OCI-LY7 (cell line): ENCODE results near the gene SLC9A9. TPM values are rescaled to one million over a fixed set of nuclear protein-coding genes. Genes with fewer than 3 reads are reported as not detected.

Experiments
- BruUV-seq: library from RNA; stranded (reverse); fragments of 400-500 nt; replicated peaks from 2 replicates; lab custom pipeline; 2021; lab: Mats Ljungman, UMichigan
- CTCF ChIA-PET: fragments of 300-600 bp; sonication (Branson Sonifier 250); formaldehyde crosslinking; loops from one replicate; lab custom pipeline; 2022; ENCODE audit warnings: antibody characterized with exemption; ENCODE audit not compliant: unreplicated experiment; lab: Charles Lee
- POLR2A ChIA-PET: fragments of 300-600 bp; sonication (Branson Sonifier 250); formaldehyde crosslinking; loops from one replicate; lab custom pipeline; 2022; ENCODE audit warnings: antibody characterized with exemption; lab: Charles Lee
- DNase-seq: peaks from one replicate; pipeline ENCODE4 v3.0.0-alpha.2; 2015; ENCODE audit warnings: low spot score
- H2AFZ ChIP-seq: fragments of 200-600 bp; sonication (generic), shearing (Covaris generic); 2 replicates; pipeline ENCODE4 v1.6.1; 2014; ENCODE audit warnings: mild to moderate bottlenecking, antibody characterized with exemption, low read length, moderate library complexity
- H3K27ac ChIP-seq: fragments of 200-600 bp; sonication (generic); 2 replicates; pipeline ENCODE4 v1.5.1; 2014; ENCODE audit warnings: mixed run types, low read depth, mild to moderate bottlenecking, moderate library complexity, low read length, inconsistent platforms; ENCODE audit not compliant: poor library complexity, severe bottlenecking
- H3K36me3 ChIP-seq: fragments of 200-600 bp; sonication (generic); 2 replicates; pipeline ENCODE4 v1.6.1; 2014; ENCODE audit warnings: mild to moderate bottlenecking, antibody characterized with exemption, low read length, moderate library complexity, mixed read lengths; ENCODE audit not compliant: insufficient read depth
- H3K4me1 ChIP-seq: fragments of 200-600 bp; sonication (generic); 2 replicates; pipeline ENCODE4 v1.5.1; 2014; ENCODE audit warnings: mild to moderate bottlenecking, low read length; ENCODE audit not compliant: insufficient read depth, poor library complexity, severe bottlenecking
- H3K4me2 ChIP-seq: fragments of 200-600 bp; sonication (generic); 2 replicates; pipeline ENCODE4 v1.6.1; 2014; ENCODE audit warnings: mild to moderate bottlenecking, low read length
- H3K4me3 ChIP-seq: fragments of 200-600 bp; sonication (generic); 2 replicates; pipeline ENCODE4 v1.5.1; 2014; ENCODE audit warnings: mild to moderate bottlenecking, low read depth, low read length; ENCODE audit not compliant: poor library complexity, severe bottlenecking
- H3K79me2 ChIP-seq: fragments of 200-600 bp; sonication (generic); 2 replicates; pipeline ENCODE4 v1.6.1; 2016; ENCODE audit warnings: low read depth, mild to moderate bottlenecking, low read length, moderate library complexity, mixed read lengths; ENCODE audit not compliant: insufficient read depth
- H3K9me2 ChIP-seq: fragments of 200-600 bp; sonication (generic); 2 replicates; pipeline ENCODE4 v1.6.1; 2016; ENCODE audit warnings: mild to moderate bottlenecking, low read length, mixed read lengths; ENCODE audit not compliant: insufficient read depth
- H3K9me3 ChIP-seq: fragments of 200-600 bp; sonication (generic); 2 replicates; pipeline ENCODE4 v1.6.1; 2014; ENCODE audit warnings: mild to moderate bottlenecking, mixed run types, low read length, mixed read lengths
- H4K20me1 ChIP-seq: fragments of 200-600 bp; sonication (generic); 2 replicates; pipeline ENCODE4 v1.6.1; 2014; ENCODE audit warnings: mild to moderate bottlenecking, antibody characterized with exemption, low read length, moderate library complexity, mixed read lengths; ENCODE audit not compliant: insufficient read depth
- CTCF ChIP-seq: fragments of 200-600 bp; sonication (generic); conservative IDR thresholded peaks from 2 replicates; pipeline ENCODE4 v1.5.1; 2014; ENCODE audit warnings: mild to moderate bottlenecking, antibody characterized with exemption, low read length, moderate library complexity, mixed read lengths
- EZH2phosphoT487 ChIP-seq: fragments of 200-600 bp; sonication (generic); IDR thresholded peaks from 2 replicates; pipeline ENCODE4 v1.6.1; 2018; ENCODE audit warnings: low read depth, borderline replicate concordance, mild to moderate bottlenecking, mixed run types, antibody characterized with exemption, low read length, moderate library complexity, mixed read lengths
- intact Hi-C: fragments of 100-400 bp; cut with micrococcal nuclease; formaldehyde crosslinking; loops from one replicate; pipeline ENCODE4 v1.10.0; 2022; ENCODE audit not compliant: unreplicated experiment
- total RNA-seq, 2 experiments: library from RNA; depleted of rRNA in 1 of 2; stranded (reverse); fragments of >200 nt in 1 of 2; shearing (Covaris generic) in 1 of 2; gene quantifications; 2 replicates each; pipeline ENCODE4 v1.2.3, GENCODE V29; 2014 to 2022

The SLC9A9 gene
- total RNA-seq, 2 experiments from 2014 or later, result 9.3 to 14.8 TPM

GRCh38 chr3:143757691-143758090, 90.6 kb downstream of the SLC9A9 start:
- no peak for TF ChIP-seq EZH2phosphoT487
- no peak for TF ChIP-seq CTCF
- Histone ChIP-seq H3K4me1 (no peaks in the 10 kb centered on the region), H2AFZ (no peak overlapping the region), H3K27ac (no peak overlapping the region), H3K36me3 (no peaks in the 10 kb centered on the region), H3K79me2 (no peaks in the 10 kb centered on the region), H4K20me1 (no peaks in the 10 kb centered on the region), H3K4me3 (no peak overlapping the region), H3K9me3 (no peaks in the 10 kb centered on the region), H3K9me2 (no peaks in the 10 kb centered on the region), H3K4me2 (no peak overlapping the region)
- intact Hi-C loops, result no loop called here
- BruUV-seq, result no TSS peak
- POLR2A ChIA-PET, result interaction anchor here (0.9 kb wide), 1 partner anchor 39 kb away, joined by 3 read pairs; no protein-coding TSS in a partner anchor
- CTCF ChIA-PET, result no interaction called here
- no peak for DNase-seq

- H3K4me3 ChIP-seq, result no peak overlapping the region
- H3K9me3 ChIP-seq, result no peaks in the 10 kb centered on the region
- H3K4me1 ChIP-seq, result peaks cover 3% of the 10 kb centered on the region
- intact Hi-C loops, result no loop called here
- H3K4me2 ChIP-seq, result no peak overlapping the region
- DNase-seq, result no peak
- no peak for TF ChIP-seq CTCF
- no peak for TF ChIP-seq EZH2phosphoT487
- H3K36me3 ChIP-seq, result no peaks in the 10 kb centered on the region
- H3K79me2 ChIP-seq, result no peaks in the 10 kb centered on the region
- BruUV-seq, result no TSS peak
- no peaks in the 10 kb centered on the region for H3K9me2 ChIP-seq
- H3K27ac ChIP-seq, result no peak overlapping the region
- no peaks in the 10 kb centered on the region for H4K20me1 ChIP-seq
- POLR2A ChIA-PET, result interaction anchor here (0.6 kb wide), 1 partner anchor 1483 kb away, joined by 3 read pairs; no protein-coding TSS in a partner anchor
- no peak overlapping the region for H2AFZ ChIP-seq
- CTCF ChIA-PET, result no interaction called here
Observed at GRCh38 chr3:143755978-143756377, 92.3 kb downstream of the SLC9A9 start.

GRCh38 chr3:143754090-143754489, 94.2 kb downstream of the SLC9A9 start:
- CTCF ChIA-PET, result no interaction called here
- intact Hi-C loops, result no loop called here
- H3K36me3 ChIP-seq, result no peaks in the 10 kb centered on the region

More at GRCh38 chr3:143754090-143754489, 94.2 kb downstream of the SLC9A9 start:
- Histone ChIP-seq H3K4me1 (peaks cover 3% of the 10 kb centered on the region), H3K9me3 (no peaks in the 10 kb centered on the region), H3K27ac (no peak overlapping the region), H2AFZ (no peak overlapping the region), H4K20me1 (no peaks in the 10 kb centered on the region), H3K4me3 (no peak overlapping the region), H3K9me2 (no peaks in the 10 kb centered on the region), H3K4me2 (no peak overlapping the region), H3K79me2 (no peaks in the 10 kb centered on the region)
- BruUV-seq, result no TSS peak
- POLR2A ChIA-PET, result no interaction called here
- no peak for TF ChIP-seq CTCF
- no peak for TF ChIP-seq EZH2phosphoT487
- DNase-seq, result no peak
